H1 (cell line): Measurements from ENCODE around the gene SCART1. TPM values are rescaled to one million over a fixed set of nuclear protein-coding genes. Genes with fewer than 3 reads are reported as not detected.

Experiments used
- ATF2 ChIP-seq: IDR thresholded peaks from 2 replicates; pipeline ENCODE4 v1.6.1; 2012; ENCODE audit warnings: low read length, inconsistent platforms
- BCL11A ChIP-seq, 2 experiments: IDR thresholded peaks; one replicate each; pipeline ENCODE4 v1.6.1; 2011; ENCODE audit warnings: low read depth in 2 of 2, low read length in 2 of 2, mild to moderate bottlenecking in 2 of 2
- CHD1 ChIP-seq: IDR thresholded peaks from 2 replicates; pipeline ENCODE4 v1.6.1; 2012; ENCODE audit warnings: low read depth, low read length, improper control_type of control experiment
- GABPA ChIP-seq: IDR thresholded peaks from 2 replicates; pipeline ENCODE4 v1.6.1; 2011; ENCODE audit warnings: mild to moderate bottlenecking, low read length, moderate library complexity, borderline replicate concordance; ENCODE audit not compliant: insufficient read depth
- MAX ChIP-seq: IDR thresholded peaks from 2 replicates; pipeline ENCODE4 v1.6.1; 2012; ENCODE audit warnings: inconsistent platforms
- SP1 ChIP-seq: IDR thresholded peaks from 2 replicates; pipeline ENCODE4 v1.6.1; 2011; ENCODE audit warnings: low read depth, low read length
- SP2 ChIP-seq: IDR thresholded peaks from 2 replicates; pipeline ENCODE4 v1.6.1; 2012; ENCODE audit warnings: mild to moderate bottlenecking, low read length, inconsistent platforms
- TEAD4 ChIP-seq: IDR thresholded peaks from 2 replicates; pipeline ENCODE4 v1.6.1; 2012; ENCODE audit warnings: low read depth, low read length, inconsistent platforms, mixed read lengths
- polyA plus RNA-seq, 7 experiments: library from polyadenylated mRNA; depleted of rRNA in 3 of 7; stranded (reverse) in 5 of 7; unstranded in 2 of 7; fragments of >200 nt in 5 of 7; fragments of 200-250 nt in 2 of 7; gene quantifications; 1 replicate in 5 of 7; 2 replicates in 1 of 7; 4 replicates in 1 of 7; pipeline versions ENCODE4 v1.2.1 to v1.2.3, GENCODE V29; 2011 to 2013; ENCODE audit warnings: missing spikeins in 2 of 7, mixed read lengths in 2 of 7
- total RNA-seq: library from RNA; stranded (reverse); fragmentation: NEBNext Ultra II Directional; extraction: Animal tissue kit (Norgen Biotek cat#: 25700); gene quantifications from 2 replicates; pipeline ENCODE4 v1.2.1, GENCODE V29; 2021

Gene SCART1
- total and polyA plus RNA-seq, 2 of the 8 experiments (the other 6 are each of a cell fraction or from before 2014, with no cell fraction given) = 0.14 to 0.19 TPM

- TF ChIP-seq BCL11A (IDR thresholded peaks at IDR 0.05; ENCODE audit: low read depth in 2 of 2, low read length in 2 of 2) (no peak), CHD1 (no peak), MAX (no peak), TEAD4 (no peak), SP2 (no peak), SP1 (no peak), GABPA (no peak), ATF2 (no peak)
Measured at GRCh38 chr10:133461027-133461426, 7.3 kb downstream of the SCART1 start (continued).
